ENCODE results near the gene CEP112.
"Not testable (repeated sequence)": the region's sequence is repeated elsewhere in the genome, so short reads cannot be mapped to it uniquely, and the experiment has no call there.

CEP112 gene

DNA sequence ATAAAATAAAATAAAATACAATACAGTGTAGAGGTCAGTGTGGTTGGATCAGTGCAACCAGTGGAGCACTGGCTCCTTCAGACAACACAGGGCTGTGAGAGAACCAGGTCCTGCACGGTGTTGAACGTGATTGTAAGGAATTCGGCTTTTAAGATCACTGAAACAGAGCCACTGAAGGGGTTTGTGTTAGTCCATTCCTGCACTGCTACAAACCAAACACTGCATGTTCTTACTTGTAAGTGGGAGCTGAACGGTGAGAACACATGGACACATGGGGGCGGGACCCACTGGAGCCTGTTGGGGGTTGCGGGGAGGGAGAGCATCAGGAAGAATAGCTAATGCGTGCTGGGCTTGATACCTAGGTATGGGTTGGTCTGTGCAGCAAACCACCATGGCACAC lies 437.3 kb downstream of the CEP112 start:
- DNase-seq: no peak

GRCh38 chr17:65754081-65754480 lies 437.9 kb downstream of the CEP112 start:
- DNase-seq: no peak

DNA sequence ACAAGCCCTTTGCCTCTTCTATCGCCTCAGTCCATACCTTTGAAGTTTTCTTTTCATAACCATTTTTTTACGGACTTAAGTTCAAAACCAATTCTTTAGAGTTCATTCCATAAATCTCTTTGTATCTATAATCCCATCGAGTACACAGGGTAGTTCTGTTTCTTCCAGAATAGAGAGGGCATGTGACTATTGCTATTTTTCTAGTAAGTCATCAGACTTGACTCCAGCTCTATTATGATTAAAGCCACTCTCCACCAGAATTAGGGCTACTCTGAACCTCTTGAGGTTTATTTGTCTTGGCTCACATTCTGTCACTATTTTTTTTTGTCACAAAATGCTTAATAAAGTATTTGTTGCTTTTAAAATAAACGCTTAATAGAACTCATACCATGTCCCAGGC lies 438.6 kb downstream of the CEP112 start:
- DNase-seq: no peak

DNA sequence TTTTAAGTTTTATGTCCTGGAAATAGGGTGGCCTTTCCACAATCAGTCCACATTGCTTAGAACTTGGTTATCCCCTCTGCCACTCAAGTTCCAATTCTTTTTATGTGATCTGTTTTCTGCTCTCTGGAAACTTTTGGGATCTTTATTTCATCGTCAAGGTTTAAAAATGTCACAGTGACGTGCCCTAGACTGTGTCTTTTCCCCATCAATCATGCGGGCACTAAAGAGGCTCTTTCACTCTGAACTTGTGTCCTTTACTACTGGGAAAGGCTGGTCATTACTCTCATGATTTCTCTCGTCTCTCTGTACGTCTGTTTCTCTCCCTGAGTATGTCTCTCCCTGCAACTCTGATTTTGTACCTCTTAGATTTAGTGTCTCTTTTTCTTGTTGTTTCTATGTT lies 440.7 kb downstream of the CEP112 start:
- no peak for DNase-seq

- DNase-seq: no peak
Measured at GRCh38 chr17:65750631-65751115, 441.3 kb downstream of the CEP112 start.

DNA sequence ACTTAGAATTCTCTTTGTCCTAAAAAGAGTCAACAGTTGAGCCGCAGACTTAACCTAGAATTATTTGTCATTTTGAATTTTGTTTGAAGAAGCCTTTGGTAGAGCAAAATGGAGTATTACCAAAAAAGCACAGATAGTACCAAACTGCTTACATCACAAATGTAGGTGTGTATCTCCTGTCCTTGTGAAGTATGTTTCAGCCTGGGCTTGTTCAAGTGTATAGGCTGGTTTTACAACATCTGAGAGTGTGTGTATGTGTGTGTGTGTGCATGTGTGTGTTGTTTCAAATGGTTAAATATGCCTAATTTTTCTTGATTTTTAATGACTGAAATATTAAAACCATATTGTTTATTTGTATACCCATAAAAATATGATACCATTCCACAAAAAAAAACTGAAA lies 441.8 kb downstream of the CEP112 start:
- DNase-seq: no peak

GRCh38 chr17:65749479-65749878 lies 442.5 kb downstream of the CEP112 start:
- no peak for DNase-seq

- no peak for DNase-seq
Measured at GRCh38 chr17:65745241-65745640, 446.7 kb downstream of the CEP112 start.

- DNase-seq: no peak
Measured at GRCh38 chr17:65743308-65743655, 448.7 kb downstream of the CEP112 start.

DNA sequence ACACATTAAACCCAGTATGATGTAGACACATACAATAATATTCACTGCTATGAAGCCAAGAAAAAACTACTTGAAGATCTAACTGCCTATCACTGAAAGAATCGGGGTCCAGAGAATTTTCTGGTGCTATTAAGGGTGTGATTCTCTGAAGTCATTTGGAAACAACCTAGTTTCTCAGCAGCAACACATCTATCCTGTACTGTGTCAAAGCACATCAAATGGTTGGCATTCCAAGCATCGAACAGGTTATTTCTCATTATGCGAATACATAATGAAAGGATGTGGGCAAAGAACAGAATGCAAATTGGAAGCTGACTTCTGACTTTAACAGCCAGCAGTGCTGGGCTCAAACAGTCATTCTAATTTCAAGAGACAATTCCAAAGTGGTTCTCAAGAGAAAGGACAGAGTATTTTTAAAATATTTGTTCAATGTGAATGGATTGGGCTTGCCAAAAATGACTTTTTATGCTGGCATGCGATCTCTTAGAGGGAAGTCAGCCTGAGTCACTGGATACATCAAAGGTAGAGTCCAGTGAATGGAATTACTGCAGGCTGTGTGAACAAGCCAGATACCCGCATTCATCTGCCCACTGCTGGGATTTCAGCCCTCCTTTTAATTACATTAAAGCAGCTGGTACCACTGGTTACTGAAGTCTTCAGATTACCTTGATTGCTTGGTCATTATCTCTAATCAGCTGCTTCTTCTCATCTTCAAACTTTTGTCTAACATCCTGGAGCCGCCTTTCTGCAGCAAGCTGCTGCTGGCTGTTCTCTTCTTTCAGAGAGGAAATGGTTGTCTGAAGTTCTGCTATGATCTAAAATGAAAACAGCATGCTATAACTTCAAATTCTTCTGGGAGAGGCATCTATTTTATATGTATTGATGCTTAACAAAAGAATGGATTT lies 449.3 kb downstream of the CEP112 start:
- peak; percentile 11 to 62 for DNase-seq

DNA sequence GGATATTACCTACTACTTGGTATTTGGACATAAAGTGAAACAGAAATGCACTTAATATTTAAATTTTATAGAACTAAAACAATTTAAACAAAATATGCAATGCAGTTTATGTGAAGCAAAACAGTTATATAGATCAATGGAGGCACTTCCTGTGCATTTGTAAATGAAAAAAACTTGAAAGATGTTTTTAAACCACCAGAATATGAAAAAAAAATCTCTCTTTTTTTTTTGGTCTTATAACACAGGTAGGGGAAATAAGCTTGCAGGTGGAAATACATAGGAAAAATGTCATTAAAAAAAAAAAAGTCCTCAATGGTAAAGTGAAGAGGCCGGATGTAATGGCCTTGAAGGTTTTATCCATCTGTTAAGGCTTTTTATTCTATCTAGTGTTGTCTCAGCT lies 450.2 kb downstream of the CEP112 start:
- DNase-seq: peak in 1 of 2 experiments; percentile 19

DNA sequence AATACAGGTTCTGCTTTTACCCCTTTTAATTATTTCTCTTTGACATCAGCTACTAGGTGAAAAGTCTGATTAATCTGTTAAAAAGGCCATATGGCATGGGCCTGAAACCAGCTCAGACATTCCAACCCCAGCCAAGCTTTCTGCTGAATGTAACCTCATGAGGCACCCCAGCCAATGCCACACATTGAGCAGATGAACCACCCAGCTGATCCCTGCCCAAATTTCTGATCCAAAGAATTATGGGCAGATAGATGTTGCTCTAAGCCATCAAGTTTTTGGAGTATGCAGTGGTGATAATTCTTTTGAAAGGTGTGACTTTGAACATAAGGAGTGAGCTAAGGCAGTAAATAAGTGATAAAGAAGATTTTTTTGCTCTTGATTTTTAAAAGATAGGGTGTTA lies 452.9 kb downstream of the CEP112 start:
- peak in 1 of 2 experiments; percentile 3 for DNase-seq

- DNase-seq: no peak
Measured at GRCh38 chr17:65737451-65737850, 454.5 kb downstream of the CEP112 start.

DNA sequence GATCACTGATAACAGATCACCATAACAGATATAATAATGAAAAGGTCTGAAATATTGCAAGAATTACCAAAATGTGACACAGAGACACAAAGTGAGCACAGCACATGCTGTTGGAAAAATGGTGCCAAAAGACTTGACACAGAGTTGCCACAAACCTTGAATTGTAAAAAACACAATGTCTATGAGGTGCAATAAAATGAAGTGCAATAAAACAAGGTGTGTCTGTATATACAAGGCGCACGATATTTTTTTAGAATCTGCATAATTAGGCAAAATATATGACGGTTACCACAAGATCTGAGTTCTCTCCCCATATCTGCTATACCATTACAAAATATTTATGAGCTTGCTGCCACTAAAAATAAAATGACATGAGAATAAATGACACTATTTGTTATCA lies 458.6 kb downstream of the CEP112 start:
- no peak for DNase-seq

DNA sequence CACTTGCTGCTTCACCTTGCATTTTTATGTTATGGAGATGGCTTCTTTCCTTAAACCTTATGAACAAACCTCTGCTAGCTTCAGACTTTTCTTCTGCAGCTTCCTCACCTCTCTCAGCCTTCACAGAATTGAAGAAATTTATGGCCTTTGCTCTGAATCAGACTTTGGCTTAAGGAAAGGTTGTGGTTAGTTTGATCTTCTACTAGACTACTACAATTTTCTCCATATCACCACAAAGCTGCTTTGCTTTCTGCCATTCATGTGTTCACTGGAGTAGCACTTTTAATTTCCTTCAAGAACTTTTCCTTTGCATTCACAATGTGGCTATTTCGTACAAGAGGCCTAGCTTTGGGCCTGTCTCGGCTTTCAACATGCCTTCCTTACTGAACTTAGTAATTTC lies 459.3 kb downstream of the CEP112 start:
- not testable (repeated sequence) for DNase-seq

DNA sequence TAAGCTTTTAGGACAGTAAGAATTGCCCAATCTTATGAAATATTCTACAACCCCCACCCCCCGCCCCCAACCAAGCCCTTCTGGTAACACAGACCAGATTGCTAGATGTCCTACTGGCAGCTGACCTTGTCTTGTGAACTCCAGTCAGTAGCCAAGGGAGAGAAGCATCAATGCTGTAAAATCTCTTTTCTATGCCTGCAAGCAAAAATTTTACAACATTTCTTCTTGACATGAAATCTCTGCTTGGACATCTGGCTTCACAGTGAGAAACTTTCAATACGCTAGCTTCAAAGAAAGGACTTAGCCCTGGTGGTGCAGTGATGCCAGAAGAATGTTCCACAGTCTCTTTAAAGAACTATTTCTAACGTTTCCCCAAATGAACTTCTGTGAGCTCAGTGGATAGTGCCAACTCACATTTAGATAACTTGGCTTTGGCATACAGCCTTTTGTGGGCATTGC lies 461.2 kb downstream of the CEP112 start:
- DNase-seq: no peak

DNA sequence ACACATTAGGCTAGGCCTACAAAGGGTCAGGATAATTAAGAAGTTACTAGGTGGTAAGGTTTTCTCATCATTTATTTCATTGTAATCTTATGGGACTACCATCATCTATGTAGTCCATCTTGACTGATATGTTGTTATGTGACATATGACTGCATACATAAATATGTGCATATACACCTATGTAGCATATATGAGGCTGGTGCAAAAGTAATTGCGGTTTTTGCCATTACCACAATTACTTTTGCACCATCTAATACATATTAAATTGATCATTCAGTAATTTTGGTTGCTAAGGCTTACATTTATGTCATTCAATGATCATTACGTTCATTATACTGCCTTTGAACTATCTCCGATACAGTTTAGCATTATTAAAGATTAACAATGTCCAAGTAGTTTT lies 462.7 kb downstream of the CEP112 start:
- DNase-seq: no peak

DNA sequence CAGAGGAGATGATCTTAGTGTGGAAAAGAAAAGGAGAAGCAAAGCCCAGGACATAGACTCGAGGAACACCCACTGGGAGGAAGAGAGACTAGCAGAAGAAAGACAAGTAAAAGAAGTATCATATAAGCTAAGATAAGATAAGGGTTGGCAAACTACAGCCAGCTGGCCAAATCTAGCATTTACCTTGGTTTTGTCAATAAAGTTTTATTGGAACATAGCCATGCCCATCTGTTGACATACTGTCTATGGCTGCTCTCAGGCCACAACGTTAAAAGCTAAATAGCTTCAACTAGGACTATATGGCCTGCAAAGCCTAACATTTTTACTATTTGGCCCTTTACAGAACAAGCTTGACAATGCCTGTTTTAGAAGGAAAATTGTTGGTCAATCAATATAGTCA lies 464.1 kb downstream of the CEP112 start:
- DNase-seq: no peak

DNA sequence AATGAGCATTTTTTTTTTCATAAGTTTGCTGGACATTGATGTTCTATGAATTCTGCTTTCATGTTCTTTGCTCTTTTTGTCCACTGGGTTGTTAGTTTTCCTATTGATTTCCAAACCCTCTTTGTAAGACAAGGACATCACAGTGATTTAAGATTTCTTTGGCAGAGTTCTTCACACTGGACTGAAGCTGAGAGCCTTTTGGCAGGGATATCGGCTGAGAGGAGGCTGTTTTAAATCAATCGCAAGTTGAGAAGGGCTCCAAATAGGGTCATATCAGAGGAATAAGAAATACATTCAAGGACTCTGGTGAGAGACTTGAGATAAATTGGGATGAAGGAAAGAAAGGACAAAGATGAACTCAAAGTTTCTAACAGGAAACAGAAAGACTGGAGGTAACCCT lies 464.7 kb downstream of the CEP112 start:
- no peak for DNase-seq

DNA sequence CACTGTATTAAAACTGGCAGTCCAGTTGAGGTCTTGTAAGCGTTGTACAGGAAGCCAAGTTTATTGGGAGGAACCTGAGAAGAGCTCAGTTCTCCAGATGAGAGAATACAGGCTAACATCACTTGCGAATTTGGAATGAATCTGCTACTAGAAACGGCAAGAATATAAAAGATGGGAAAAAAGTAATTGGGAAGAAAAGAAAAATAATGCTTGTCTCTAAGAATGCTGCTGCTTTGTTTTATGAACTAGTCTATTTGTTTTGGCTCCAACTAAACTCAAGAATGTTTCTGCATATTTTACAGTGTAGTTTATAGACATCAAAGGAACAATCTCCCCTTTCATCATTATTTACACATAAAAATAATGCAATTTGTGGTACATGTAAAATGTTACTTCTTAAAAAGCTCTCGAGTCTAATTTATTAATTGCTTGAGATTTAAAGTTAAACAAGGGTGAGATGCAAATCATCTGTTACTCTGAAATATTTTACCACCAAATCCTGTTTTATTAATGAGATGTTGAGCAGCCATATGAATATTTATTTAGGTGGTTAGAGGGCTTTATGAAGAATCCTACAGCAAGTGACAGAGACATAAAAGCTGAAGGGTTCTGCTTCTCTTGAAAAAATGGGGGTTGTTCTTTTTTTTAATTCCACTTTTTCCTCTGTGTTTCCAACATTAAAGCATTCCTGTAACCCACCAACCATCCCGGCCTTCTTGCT lies 468.3 kb downstream of the CEP112 start:
- no peak for DNase-seq

DNA sequence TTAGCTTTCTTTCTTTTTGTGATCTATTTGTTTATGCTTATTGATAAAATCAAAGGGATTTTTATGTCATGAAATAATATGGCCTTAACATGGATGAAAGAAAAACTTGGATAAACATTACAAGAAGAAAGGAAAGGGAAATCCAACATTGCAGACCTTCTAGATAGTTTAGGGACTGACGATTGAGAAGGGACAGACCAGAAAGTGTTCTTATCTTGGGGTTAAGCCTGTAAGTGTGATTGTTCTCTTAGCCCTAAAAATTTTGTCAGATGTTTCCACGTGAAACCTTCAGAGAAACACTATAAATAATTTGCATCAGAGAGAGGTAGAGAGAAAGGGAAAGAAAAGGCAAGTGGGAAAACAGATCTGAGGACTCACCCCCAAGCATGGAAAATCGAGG lies 473.3 kb downstream of the CEP112 start:
- DNase-seq: no peak

GRCh38 chr17:65712383-65713267 lies 479.3 kb downstream of the CEP112 start:
- DNase-seq: no peak

GRCh38 chr17:65711671-65712276 lies 480.2 kb downstream of the CEP112 start:
- no peak for DNase-seq
